Endothelial cell of umbilical vein (primary cell): ENCODE measurements around the gene CFAP57. TPM values are rescaled to one million over a fixed set of nuclear protein-coding genes. Genes with fewer than 3 reads are reported as not detected.

Source experiments
- BruUV-seq: library from RNA; stranded (reverse); fragments of 400-500 nt; replicated peaks from 2 replicates; lab custom pipeline; 2021; lab: Mats Ljungman, UMichigan
- CTCF ChIA-PET: fragments of 300-600, 350-600 bp; sonication (Branson Sonifier 250); formaldehyde crosslinking; loops from one replicate; lab custom pipeline; 2021; ENCODE audit warnings: antibody characterized with exemption, inconsistent platforms; lab: Charles Lee
- POLR2A ChIA-PET: fragments of 300-600, 350-600 bp; sonication (Branson Sonifier 250); formaldehyde crosslinking; loops from one replicate; lab custom pipeline; 2021; ENCODE audit warnings: antibody characterized with exemption, inconsistent platforms; lab: Charles Lee
- DNase-seq: peaks from one replicate; pipeline ENCODE4 v3.0.0-alpha.2; 2011; ENCODE audit warnings: low read depth, low spot score
- FAIRE-seq: peaks from 2 replicates; lab custom pipeline; 2011; peaks lifted over from hg19 to GRCh38; lab: Jason Lieb, UNC
- H2AFZ ChIP-seq: 2 replicates; pipeline ENCODE4 v1.6.0; 2012; ENCODE audit warnings: low read depth, low read length, control low read depth, inconsistent platforms
- H3K27ac ChIP-seq: 2 replicates; pipeline ENCODE4 v1.5.1; 2011; ENCODE audit warnings: low read depth, mild to moderate bottlenecking, control low read depth, low read length, moderate library complexity; ENCODE audit not compliant: insufficient read depth
- H3K27me3 ChIP-seq, 2 experiments: 2 replicates each; pipeline versions ENCODE4 v1.6.0 to v1.6.1; 2011; ENCODE audit warnings: low read length in 2 of 2, mixed read lengths in 1 of 2; ENCODE audit not compliant: control insufficient read depth in 2 of 2, insufficient read depth in 2 of 2
- H3K36me3 ChIP-seq, 2 experiments: 2 replicates in 1 of 2; 3 replicates in 1 of 2; pipeline ENCODE4 v1.5.1; 2011; ENCODE audit warnings: low read length in 2 of 2, mild to moderate bottlenecking in 1 of 2, moderate library complexity in 1 of 2; ENCODE audit not compliant: control insufficient read depth in 2 of 2, insufficient read depth in 2 of 2; ENCODE audit errors: extremely low read depth in 1 of 2
- H3K4me1 ChIP-seq: 3 replicates; pipeline ENCODE4 v1.5.1; 2011; ENCODE audit warnings: mild to moderate bottlenecking, low read length; ENCODE audit not compliant: control insufficient read depth, insufficient read depth; ENCODE audit errors: extremely low read depth
- H3K4me2 ChIP-seq: 2 replicates; pipeline ENCODE4 v1.6.1; 2011; ENCODE audit warnings: low read length, control low read depth, mixed read lengths; ENCODE audit not compliant: insufficient read depth
- H3K4me3 ChIP-seq, 3 experiments: fragments of 200-600 bp in 1 of 3; sonication (generic), shearing (Covaris generic) in 1 of 3; replicated peaks in 1 of 3; 2 replicates each; pipeline ENCODE4 v1.5.1; 2011 to 2016; ENCODE audit warnings: control low read depth in 3 of 3, low read length in 3 of 3, mild to moderate bottlenecking in 2 of 3, inconsistent platforms in 1 of 3, low read depth in 1 of 3, moderate library complexity in 1 of 3; ENCODE audit not compliant: insufficient read depth in 1 of 3
- H3K79me2 ChIP-seq: 2 replicates; pipeline ENCODE4 v1.6.0; 2012; ENCODE audit warnings: low read length, inconsistent platforms; ENCODE audit not compliant: control insufficient read depth, insufficient read depth
- H3K9ac ChIP-seq: replicated peaks from 2 replicates; pipeline ENCODE3; 2011; ENCODE audit warnings: low read length, control low read depth; ENCODE audit not compliant: insufficient read depth; ENCODE audit errors: extremely low read depth
- H3K9me1 ChIP-seq: replicated peaks from 3 replicates; pipeline ENCODE4 v1.6.0; 2011; ENCODE audit warnings: mild to moderate bottlenecking, low read length; ENCODE audit not compliant: control insufficient read depth, insufficient read depth; ENCODE audit errors: extremely low read depth
- H3K9me3 ChIP-seq: replicated peaks from 2 replicates; pipeline ENCODE4 v1.5.1; 2012; ENCODE audit warnings: low read length, inconsistent platforms; ENCODE audit not compliant: control insufficient read depth, insufficient read depth
- H4K20me1 ChIP-seq: replicated peaks from 2 replicates; pipeline ENCODE3; 2011; ENCODE audit warnings: mild to moderate bottlenecking, low read length; ENCODE audit not compliant: control insufficient read depth, insufficient read depth; ENCODE audit errors: extremely low read depth
- CTCF ChIP-seq, 2 donors: IDR thresholded peaks; 1 replicate in 1 of 2; 2 replicates in 1 of 2; pipeline ENCODE4 v1.5.1; 2011; ENCODE audit warnings: low read length in 2 of 2, mild to moderate bottlenecking in 2 of 2, moderate library complexity in 2 of 2, control low read depth in 1 of 2, inconsistent platforms in 1 of 2, low read depth in 1 of 2; ENCODE audit not compliant: insufficient read depth in 1 of 2; ENCODE audit errors: extremely low read depth in 1 of 2
- EZH2 ChIP-seq: IDR thresholded peaks from 2 replicates; pipeline ENCODE4 v1.6.1; 2012; ENCODE audit warnings: borderline replicate concordance, low read depth, mild to moderate bottlenecking, moderate library complexity, low read length, inconsistent platforms; ENCODE audit not compliant: severe bottlenecking
- JUN ChIP-seq: IDR thresholded peaks from 2 replicates; pipeline ENCODE4 v1.6.1; 2011; ENCODE audit warnings: borderline replicate concordance, low read depth; ENCODE audit not compliant: insufficient read length, insufficient read depth
- MAX ChIP-seq: IDR thresholded peaks from 2 replicates; pipeline ENCODE4 v1.6.1; 2011; ENCODE audit not compliant: insufficient read depth, insufficient read length
- MYC ChIP-seq: IDR thresholded peaks from one replicate; pipeline ENCODE4 v1.6.1; 2011; ENCODE audit warnings: mild to moderate bottlenecking, low read depth, low read length
- POLR2A ChIP-seq: IDR thresholded peaks from 2 replicates; pipeline ENCODE4 v1.6.1; 2012; ENCODE audit warnings: low read depth, mild to moderate bottlenecking, control low read depth, low read length
- POLR2AphosphoS5 ChIP-seq: IDR thresholded peaks from 2 replicates; pipeline ENCODE4 v1.6.1; 2012; ENCODE audit warnings: low read depth, mild to moderate bottlenecking, control low read depth, low read length, moderate library complexity; ENCODE audit not compliant: insufficient read depth
- dilution Hi-C: fragments of 300-500 bp; cut with MboI; formaldehyde crosslinking; loops from one replicate; pipeline ENCODE4 v1.15.0; 2019; ENCODE audit warnings: low sequenced_read_pairs; ENCODE audit not compliant: extremely low pct_ligation_motif_present
- intact Hi-C: fragments of 100-400 bp; cut with micrococcal nuclease; formaldehyde crosslinking; loops from one replicate; pipeline ENCODE4 v1.10.0; 2022
- polyA plus RNA-seq, 4 experiments: library from polyadenylated mRNA; depleted of rRNA in 3 of 4; stranded (reverse) in 3 of 4; unstranded in 1 of 4; fragments of >200 nt; gene quantifications; 2 replicates each; pipeline versions ENCODE4 v1.2.1 to v1.2.3, GENCODE V29; 2011 to 2012; ENCODE audit warnings: missing spikeins in 1 of 4
- total RNA-seq: library from RNA; stranded (reverse); gene quantifications from 2 replicates; pipeline ENCODE4 v1.2.3, GENCODE V29; 2021

The CFAP57 gene
- total and polyA plus RNA-seq, 2 donors (not counting 3 experiments of a cell fraction or from before 2014, with no cell fraction given): 0.88 to 0.91 TPM

GRCh38 chr1:43232482-43232881 lies 60.4 kb downstream of the CFAP57 start:
- Histone ChIP-seq H3K27me3 (no peaks in the 10 kb centered on the region), H3K27ac (peak overlapping the region; percentile 84), H4K20me1 (no peaks in the 10 kb centered on the region), H3K4me1 (peaks cover 14% of the 10 kb centered on the region), H3K4me2 (peak overlapping the region; percentile 83), H3K9ac (peak overlapping the region; percentile 51), H2AFZ (peak overlapping the region; percentile 87), H3K36me3 (no peaks in the 10 kb centered on the region), H3K4me3 (peak overlapping the region in 1 of 3 experiments; percentile 32), H3K79me2 (no peaks in the 10 kb centered on the region), H3K9me1 (no peaks in the 10 kb centered on the region), H3K9me3 (no peaks in the 10 kb centered on the region)
- ChIA-PET CTCF (interaction anchor here (1.0 to 7.4 kb wide), 7 partner anchors 61 to 531 kb away, joined by 3 to 269 read pairs (median 4); partner anchors contain the start of genes CDC20, CFAP57, EBNA1BP2 and ELOVL1), POLR2A (interaction anchor here (0.8 to 2.1 kb wide), 3 partner anchors 12 to 195 kb away, joined by 3 to 8 read pairs (median 5); no protein-coding TSS in a partner anchor)
- DNase-seq (no peak), FAIRE-seq (no peak)
- TSS peak; percentile 96 for BruUV-seq
- intact Hi-C loops: no loop called here
- dilution Hi-C loops: loop anchor here (25.0 kb wide), 1 partner anchor 180 kb away; no protein-coding TSS in a partner anchor
- TF ChIP-seq POLR2A (no peak), EZH2 (no peak), JUN (no peak), MAX (no peak), CTCF (IDR thresholded peaks at IDR 0.05; ENCODE audit: extremely low read depth in 1 of 2, insufficient read depth in 1 of 2, low read depth in 1 of 2, low read length in 2 of 2) (no peak), MYC (no peak), POLR2AphosphoS5 (no peak)
